ENCODE measurements around the gene PRPF38B.

GRCh38 chr1:108732398-108732797 lies 40.3 kb downstream of the PRPF38B start:
- TF ChIP-seq CTCF (conservative IDR thresholded peaks at IDR 0.05; ENCODE audit: low read depth in 2 of 2) (no peak), REST (IDR thresholded peaks at IDR 0.05; ENCODE audit: unreplicated experiment) (no peak), POLR2AphosphoS5 (IDR thresholded peaks at IDR 0.05; ENCODE audit: low read depth) (no peak), ETS1 (IDR thresholded peaks at IDR 0.05) (no peak), EZH2phosphoT487 (IDR thresholded peaks at IDR 0.05; ENCODE audit: unreplicated experiment) (no peak), JUNB (IDR thresholded peaks at IDR 0.05; ENCODE audit: unreplicated experiment) (no peak), EZH2 (IDR thresholded peaks at IDR 0.05; ENCODE audit: low read depth, unreplicated experiment) (no peak), ZNF462 (CRISPR knock-in tag; IDR thresholded peaks at IDR 0.05) (no peak), CREB1 (CRISPR knock-in tag; IDR thresholded peaks at IDR 0.05; ENCODE audit: low read depth) (no peak), ZNF331 (CRISPR knock-in tag; IDR thresholded peaks at IDR 0.05; ENCODE audit: low read depth) (no peak)
